ENCODE measurements around the gene SLC7A8.
"Not testable (repeated sequence)": the region's sequence is repeated elsewhere in the genome, so short reads cannot be mapped to it uniquely, and the experiment has no call there.

SLC7A8 gene

DNA sequence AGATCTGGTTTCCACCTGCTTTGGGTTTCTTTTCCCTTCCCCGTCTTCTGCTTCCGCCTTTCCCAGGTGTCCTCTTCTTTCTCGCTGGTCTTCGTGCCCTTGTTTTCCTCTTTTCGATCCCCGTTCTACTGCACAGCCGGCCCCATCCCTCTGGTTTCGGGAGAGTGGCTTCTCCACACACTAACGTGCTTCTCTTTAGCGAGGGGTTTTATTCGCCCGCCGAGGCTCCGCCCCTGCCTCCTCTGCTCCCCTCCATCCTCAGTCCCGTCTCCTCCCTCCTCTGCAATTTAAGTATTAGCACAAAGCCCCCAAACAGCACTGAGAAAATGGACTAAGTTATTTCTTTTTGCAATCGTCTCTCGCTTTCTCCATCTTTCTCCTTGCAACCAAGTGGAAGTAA is at the start of gene SLC7A8:
Gene SLC7A8 (minus strand): TSS at position 182 of the 400 bp plus-strand sequence. CDS start 746 bp downstream, outside the sequence.
- peak; percentile 32 to 44 for ATAC-seq

DNA sequence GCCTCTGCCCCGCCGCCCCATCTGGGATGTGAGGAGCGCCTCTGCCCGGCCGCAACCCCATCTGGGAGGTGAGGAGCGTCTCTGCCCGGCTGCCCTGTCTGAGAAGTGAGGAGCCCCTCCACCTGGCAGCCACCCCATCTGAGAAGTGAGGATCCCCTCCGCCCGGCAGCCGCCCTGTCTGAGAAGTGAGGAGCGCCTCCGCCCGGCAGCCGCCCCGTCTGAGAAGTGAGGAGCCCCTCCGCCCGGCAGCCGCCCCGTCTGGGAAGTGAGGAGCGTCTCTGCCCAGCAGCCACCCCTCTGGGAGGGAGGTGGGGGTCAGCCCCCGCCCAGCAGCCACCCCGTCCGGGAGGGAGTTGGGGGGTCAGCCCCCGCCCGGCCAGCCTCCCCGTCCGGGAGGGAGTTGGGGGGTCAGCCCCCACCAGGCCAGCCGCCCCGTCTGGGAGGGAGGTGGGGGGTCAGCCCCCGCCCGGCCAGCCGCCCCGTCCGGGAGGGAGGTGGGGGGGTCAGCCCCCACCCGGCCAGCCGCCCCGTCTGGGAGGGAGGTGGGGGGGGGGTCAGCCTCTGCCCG is 48.9 kb upstream of the SLC7A8 start:
- ATAC-seq, result not testable (repeated sequence)

DNA sequence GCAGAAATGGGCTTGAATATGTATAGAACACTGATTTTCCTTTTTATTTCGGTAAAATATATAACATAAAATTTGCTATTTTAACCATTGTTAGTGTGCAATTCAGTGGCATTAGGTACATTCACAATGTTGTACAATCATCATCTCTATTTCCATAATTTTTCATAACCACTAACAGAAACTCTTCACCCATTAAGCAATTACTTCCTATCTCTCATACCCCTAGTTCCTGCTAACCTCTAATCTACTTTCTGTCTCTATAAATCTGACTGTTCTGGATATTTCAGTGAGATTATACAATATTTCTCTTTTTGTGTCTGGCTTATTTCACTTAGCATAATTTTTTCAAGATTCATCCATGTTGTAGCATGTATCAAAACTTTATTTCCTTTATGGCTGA is 45.4 kb upstream of the SLC7A8 start:
- ATAC-seq, result no peak

DNA sequence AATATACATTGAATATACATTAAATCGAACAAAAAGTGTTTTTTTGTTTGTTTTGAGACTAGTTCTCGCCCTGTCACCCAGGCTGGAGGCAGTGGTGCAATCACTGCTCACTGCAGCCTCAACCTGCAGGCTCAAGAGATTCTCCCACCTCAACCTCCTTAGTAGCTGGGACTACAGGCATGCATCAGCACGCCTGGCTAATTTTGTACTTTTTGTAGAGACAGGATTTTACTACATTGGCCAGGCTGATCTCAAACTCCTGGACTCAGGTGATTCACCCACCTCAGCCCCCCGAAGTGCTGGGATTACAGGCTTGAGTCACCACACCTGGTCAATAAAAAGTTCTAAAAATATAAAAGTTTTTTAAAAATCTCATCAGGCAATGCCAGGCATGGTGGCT is 44.1 kb upstream of the SLC7A8 start:
- no peak for ATAC-seq

DNA sequence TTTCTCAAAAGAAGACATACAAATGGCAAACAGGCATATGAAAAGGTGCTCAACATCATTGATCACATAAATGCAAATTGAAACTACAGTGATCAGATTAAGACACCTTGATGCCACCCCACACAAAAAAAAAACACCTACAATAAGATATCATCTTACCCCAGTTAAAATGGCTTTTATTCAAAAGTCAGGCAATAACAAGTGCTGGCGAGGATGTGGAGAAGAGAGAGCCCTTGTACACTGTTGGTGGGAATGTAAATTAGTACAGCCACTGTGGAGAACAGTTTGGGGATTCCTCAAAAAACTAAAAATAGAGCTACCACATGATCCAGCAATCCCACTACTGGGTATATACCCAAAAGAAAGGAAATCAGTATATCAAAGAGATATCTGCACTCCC is 41.5 kb upstream of the SLC7A8 start:
- ATAC-seq, result not testable (repeated sequence)

GRCh38 chr14:23219075-23219474 is 35.6 kb upstream of the SLC7A8 start:
- no peak for ATAC-seq

GRCh38 chr14:23217032-23218020 is 33.9 kb upstream of the SLC7A8 start:
- ATAC-seq, result no peak

DNA sequence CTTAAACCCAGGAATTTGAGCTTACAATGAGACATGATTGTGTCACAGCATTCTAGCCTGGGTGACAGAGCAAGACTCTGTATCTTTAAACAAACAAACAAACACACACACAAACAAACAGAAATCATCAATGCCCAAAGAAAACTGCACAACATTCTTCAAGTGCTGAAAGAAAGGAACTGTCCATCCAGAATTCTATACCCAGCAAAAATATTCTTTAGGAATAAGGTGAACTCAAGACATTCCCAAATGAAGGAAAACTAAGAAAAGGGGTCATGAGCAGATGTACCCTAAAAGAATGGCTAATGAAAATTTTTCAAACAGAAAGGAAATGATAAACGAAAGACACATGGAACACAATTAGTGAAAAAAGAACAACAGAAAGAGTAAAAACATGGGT is 32.0 kb upstream of the SLC7A8 start:
- ATAC-seq, result no peak

DNA sequence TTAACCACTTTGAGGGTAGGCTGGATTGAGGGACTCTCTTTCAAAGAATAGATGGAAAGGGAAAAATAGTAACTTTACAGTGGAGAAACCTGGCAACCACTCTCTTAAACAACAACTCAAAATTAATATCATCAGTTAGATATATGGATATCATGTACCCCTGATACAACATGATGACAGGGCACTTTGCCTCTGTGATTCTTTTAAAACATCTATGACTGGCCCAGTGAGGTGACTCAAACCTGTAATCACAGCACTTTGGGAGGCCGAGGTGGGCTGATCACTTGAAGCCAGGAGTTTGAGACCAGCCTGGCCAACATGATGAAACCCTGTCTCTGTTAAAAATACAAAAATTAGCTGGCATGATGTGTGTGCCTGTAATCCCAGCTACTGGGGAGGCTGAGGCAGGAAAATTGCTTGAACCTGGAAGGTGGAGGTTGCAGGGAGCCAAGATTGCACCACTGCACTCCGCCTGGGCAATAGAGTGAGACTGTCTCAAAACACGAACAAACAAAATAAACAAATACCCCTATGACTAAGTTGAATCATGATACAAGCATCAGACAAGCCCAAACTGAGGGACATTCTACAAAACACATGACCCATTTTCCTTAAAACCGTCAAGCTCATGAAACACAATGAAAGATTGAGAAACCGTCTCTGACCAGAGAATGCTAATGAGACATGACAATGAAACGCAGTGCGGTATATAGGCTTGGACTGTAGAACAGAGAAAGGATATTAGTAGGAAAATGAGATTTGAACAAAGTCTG is 26.4 kb upstream of the SLC7A8 start:
- ATAC-seq, result no peak

- ATAC-seq, result no peak
These were observed 24.9 kb upstream of the SLC7A8 start for GRCh38 chr14:23208324-23208723.

GRCh38 chr14:23207146-23207540 is 23.7 kb upstream of the SLC7A8 start:
- ATAC-seq, result no peak

DNA sequence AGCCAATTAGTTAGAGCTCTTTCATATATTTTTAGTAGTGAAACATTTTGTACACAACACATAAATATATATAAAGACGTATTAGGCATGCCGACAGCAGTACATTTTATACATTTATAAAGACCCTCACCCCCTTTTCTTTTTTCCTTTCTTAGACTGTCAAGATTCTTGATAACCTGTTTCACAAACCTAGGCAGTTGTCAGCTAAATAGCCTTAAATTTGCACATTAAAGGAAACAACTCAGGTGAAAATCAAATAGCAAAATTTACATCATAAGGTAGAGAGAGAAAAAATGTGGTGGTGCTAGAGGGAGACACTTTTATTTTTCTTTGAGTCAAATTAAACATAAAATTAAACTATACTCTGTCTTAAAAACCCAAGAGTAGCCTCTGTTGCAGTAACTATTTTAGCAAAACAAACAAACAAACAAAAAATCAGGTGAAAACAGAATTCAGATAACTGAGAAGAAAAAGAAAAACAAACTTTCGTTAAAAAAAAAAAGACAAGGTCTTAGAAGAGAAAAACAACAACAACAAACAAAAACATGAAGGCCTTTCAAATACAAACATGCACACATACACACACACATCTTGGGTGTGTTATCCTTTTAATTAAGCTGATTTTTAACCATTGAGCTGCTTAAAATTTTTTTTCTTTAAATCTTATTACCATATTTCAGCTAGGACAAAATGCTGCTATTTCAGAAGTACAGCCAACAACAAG is 23.1 kb upstream of the SLC7A8 start:
- no peak for ATAC-seq

DNA sequence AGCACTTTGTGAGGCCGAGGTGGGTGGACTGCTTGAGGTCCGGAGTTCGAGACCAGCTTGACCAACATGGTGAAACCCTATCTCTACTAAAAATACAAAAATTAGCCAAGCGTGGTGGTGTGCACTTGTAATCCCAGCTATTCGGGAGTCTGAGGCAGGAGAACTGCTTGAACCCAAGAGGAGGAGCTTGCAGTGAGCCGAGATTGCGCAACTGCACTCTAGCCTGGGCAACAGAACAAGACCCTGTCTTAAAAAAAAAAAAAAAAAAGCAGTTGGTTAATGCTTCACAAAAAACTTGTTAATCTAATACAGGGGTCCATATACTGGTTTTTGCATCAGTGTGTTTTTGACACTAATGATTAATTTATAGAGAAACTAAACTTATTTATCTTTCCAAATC is 18.5 kb upstream of the SLC7A8 start:
- ATAC-seq, result no peak

- not testable (repeated sequence) for ATAC-seq
These were observed 15.7 kb upstream of the SLC7A8 start for GRCh38 chr14:23199141-23199540.

- ATAC-seq, result not testable (repeated sequence)
These were observed 13.0 kb upstream of the SLC7A8 start for GRCh38 chr14:23196487-23196886.

DNA sequence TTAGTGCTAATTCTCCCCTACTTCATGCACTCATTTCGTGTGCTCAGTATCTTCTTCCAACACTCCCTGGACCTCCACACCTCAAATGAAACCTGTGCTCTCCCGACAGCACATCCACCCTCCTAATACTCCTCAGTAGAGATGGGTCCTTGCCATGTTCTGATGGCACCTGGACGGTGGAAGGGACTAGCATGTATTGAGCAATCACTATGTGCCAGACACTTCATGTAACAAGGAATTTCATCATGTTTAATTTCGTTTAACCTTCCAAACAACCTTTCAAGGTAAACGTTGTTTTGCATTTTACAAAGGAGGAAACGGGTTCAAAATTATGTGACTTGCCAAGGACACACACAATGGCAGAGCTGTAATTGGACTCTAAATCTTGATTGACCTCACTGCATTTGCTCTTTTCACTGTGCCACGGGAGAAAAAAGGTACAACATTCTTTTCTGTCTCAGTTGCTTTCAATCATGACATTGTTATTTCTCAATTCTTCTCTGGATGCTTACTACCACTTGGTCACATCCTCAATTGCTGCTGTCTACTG is 12.2 kb upstream of the SLC7A8 start:
- no peak for ATAC-seq

- no peak for ATAC-seq
These were observed 10.0 kb upstream of the SLC7A8 start for GRCh38 chr14:23193432-23193831.

GRCh38 chr14:23187925-23188324 is 4.5 kb upstream of the SLC7A8 start:
- ATAC-seq, result no peak

DNA sequence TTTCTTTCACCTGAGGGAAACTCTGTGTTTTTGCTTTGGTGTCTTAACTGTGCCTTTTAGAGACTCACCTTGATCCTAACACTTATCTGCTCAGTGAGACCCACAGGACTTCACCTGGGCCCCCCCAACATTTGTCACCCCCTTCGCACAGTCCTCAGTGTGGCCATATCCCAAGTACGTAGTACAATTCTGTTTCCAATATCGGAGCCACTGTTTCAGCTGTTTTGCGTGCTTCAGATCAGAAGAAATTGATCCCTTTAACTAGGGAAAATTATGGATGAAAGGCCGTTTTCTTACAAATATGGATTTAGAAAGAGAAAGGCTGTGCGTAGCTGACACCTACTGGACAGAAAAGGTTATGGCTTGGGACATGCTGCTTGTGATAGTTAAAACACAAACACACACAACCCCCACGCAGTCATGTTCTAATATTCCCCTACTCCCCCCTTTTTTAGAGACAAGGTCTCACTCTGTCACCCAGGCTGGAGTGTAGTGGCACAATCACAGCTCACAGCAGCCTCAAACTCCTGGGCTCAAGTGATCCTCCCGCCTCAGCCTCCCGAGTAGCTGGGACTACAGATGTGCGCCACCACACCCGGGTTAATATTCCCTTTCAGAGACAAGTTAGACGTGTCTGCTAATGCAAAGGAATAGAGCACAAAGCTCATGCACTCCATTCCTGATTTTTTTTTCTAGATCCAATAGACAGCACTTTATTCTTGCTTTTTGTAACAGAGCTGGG is 3.6 kb upstream of the SLC7A8 start:
- ATAC-seq, result peak in 1 of 2 donors; percentile 46

GRCh38 chr14:23185063-23185462 is 1.6 kb upstream of the SLC7A8 start:
- no peak for ATAC-seq

DNA sequence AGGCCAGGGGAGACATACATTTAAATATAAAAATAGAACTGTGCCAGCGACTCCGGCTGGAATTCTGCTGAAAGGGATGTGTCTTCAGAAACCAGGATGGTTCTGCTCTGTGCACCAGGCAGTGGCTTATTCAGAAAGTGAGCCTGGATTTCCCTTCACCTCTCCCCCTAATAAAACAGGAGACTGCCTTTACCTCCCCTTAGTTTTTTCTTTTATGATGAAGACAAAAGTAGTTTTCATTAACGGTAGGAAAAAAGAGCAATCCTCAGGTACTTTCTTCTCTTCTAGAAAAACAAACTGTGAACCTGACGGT is 346 bp downstream of the SLC7A8 start:
- ATAC-seq, result no peak

Measured in activated CD4-positive, CD25-positive, alpha-beta regulatory T cell treated with anti-CD3 and anti-CD28 coated beads, Interleukin-2, amount 50 U/mL, for 24 hours (primary cell).